Heart left ventricle (tissue), 16 donors: ENCODE results near the gene SMCR8. TPM values are rescaled to one million over a fixed set of nuclear protein-coding genes. Genes with fewer than 3 reads are reported as not detected.
"Not testable (repeated sequence)": the region's sequence is repeated elsewhere in the genome, so short reads cannot be mapped to it uniquely, and the experiment has no call there.

ENCODE experiments used
- ATAC-seq, 4 donors: fragments of 200-7000 bp; cut with Tn5 transposase; one replicate each; pipeline ENCODE4 v1.9.1; 2020 to 2022; ENCODE audit warnings: moderate library complexity in 4 of 4, mild to moderate bottlenecking in 3 of 4, moderate number of reproducible peaks in 1 of 4
- DNase-seq, 5 donors: peaks; one replicate each; pipeline ENCODE4 v3.0.0-alpha.2; 2020
- H3K27ac ChIP-seq, 12 donors: fragments of 200-600 bp; sonication (generic) in 4 of 12; one replicate each; pipeline versions ENCODE4 v1.5.0 to v1.8.0; 2016 to 2022; ENCODE audit warnings: mild to moderate bottlenecking in 2 of 12
- H3K27me3 ChIP-seq, 9 donors: fragments of 200-600 bp; sonication (generic) in 2 of 9; one replicate each; pipeline versions ENCODE4 v1.5.1 to v1.8.0; 2016 to 2022; ENCODE audit warnings: mild to moderate bottlenecking in 3 of 9
- H3K36me3 ChIP-seq, 9 donors: fragments of 200-600 bp; sonication (generic) in 2 of 9; one replicate each; pipeline versions ENCODE4 v1.5.0 to v1.8.0; 2018 to 2022; ENCODE audit warnings: mild to moderate bottlenecking in 2 of 9
- H3K4me1 ChIP-seq, 12 donors: fragments of 200-600 bp; sonication (generic) in 4 of 12; one replicate each; pipeline versions ENCODE4 v1.5.0 to v1.8.0; 2016 to 2022; ENCODE audit warnings: mild to moderate bottlenecking in 3 of 12
- H3K4me3 ChIP-seq, 12 donors: fragments of 200-600 bp; sonication (generic) in 4 of 12; one replicate each; pipeline versions ENCODE4 v1.5.0 to v1.8.0; 2017 to 2022; ENCODE audit warnings: mild to moderate bottlenecking in 9 of 12, moderate library complexity in 4 of 12
- H3K9me3 ChIP-seq, 12 donors: fragments of 200-600 bp; sonication (generic) in 4 of 12; one replicate each; pipeline versions ENCODE4 v1.5.0 to v1.8.0; 2016 to 2022; ENCODE audit warnings: mild to moderate bottlenecking in 1 of 12
- POLR2A ChIP-seq, 2 donors: fragments of 450-650 bp; IDR thresholded peaks; one replicate each; pipeline ENCODE4 v1.6.1; 2017; ENCODE audit warnings: antibody characterized with exemption in 2 of 2, mild to moderate bottlenecking in 2 of 2, moderate library complexity in 2 of 2
- WGBS, 4 donors: extraction: QIAGEN DNeasy Blood & Tissue Kit in 2 of 4; methylation state at CpG; one replicate each; pipeline versions ENCODE4 v1.1.5 to v1.1.7; 2013 to 2018; 5-methylcytosine and 5-hydroxymethylcytosine counted together
- intact Hi-C, 10 donors: fragments of 100-400 bp; cut with DNase I; formaldehyde crosslinking; loops; one replicate each; pipeline versions ENCODE4 v1.11.1 to v1.14.2; 2022
- polyA plus RNA-seq, 2 donors: library from polyadenylated mRNA; stranded (reverse); fragments of 200-250 nt; gene quantifications; one replicate each; pipeline ENCODE4 v1.2.3, GENCODE V29; 2013
- total RNA-seq, 9 donors: library from RNA; depleted of rRNA in 2 of 9; stranded (reverse); fragments of >200 nt in 2 of 9; fragmentation: NEBNext Ultra II Directional in 3 of 9; extraction: Animal tissue kit (Norgen Biotek cat#: 25700) in 3 of 9; gene quantifications; one replicate each; pipeline versions ENCODE4 v1.1.0 to v1.2.4, GENCODE V29; 2016 to 2023
- TF ChIP-seq, protein P1 (sequence below), 12 donors: fragments of 200-600 bp; sonication (generic) in 4 of 12; IDR thresholded peaks; one replicate each; pipeline versions ENCODE4 v1.5.0 to v1.8.0; 2018 to 2022; ENCODE audit warnings: antibody characterized with exemption in 12 of 12, mild to moderate bottlenecking in 5 of 12
- donor health status: ischemic (EF 13 %, LVEDD 7.1; RV severe dilation, severe dysfunction).
- donor health status: healthy with polysubstance abuse.
- donor health status: DM: no; HTN: yes; CAD: no.
- donor health status: DM: no; HTN: no; CAD: no.
- donor health status: ischemic (EF 25% LVEDD 6.9; RV normal size, moderate dysfunction).
- donor health status: ischemic (EF 25% LVEDD 5.7; RV mildly dilated, moderate dysfunction).
- donor health status: healthy.
- donor health status: DM: yes; HTN: yes; CAD: no.
- donor health status: ischemic (EF 35%, LVEDD 5.7; RV mildly dilated, moderate dysfunction).
- donor health status: nonischemic (EF 11% LVEDD 7.7; RV severe dilation, severe dysfunction).
- donor health status: DM: yes; HTN: yes; CAD: no.
- donor health status: PGD.
- donor health status: ischemic (EF 29% LVEDD 5.4; RV normal size, mild dysfunction).
- donor health status: nonischemic (EF 23%, LVEDD 6.1; RV moderate dilation, normal function).

Gene SMCR8
- total and polyA plus RNA-seq, 11 donors, result 2.9 to 17.6 (median 12.4) TPM

DNA sequence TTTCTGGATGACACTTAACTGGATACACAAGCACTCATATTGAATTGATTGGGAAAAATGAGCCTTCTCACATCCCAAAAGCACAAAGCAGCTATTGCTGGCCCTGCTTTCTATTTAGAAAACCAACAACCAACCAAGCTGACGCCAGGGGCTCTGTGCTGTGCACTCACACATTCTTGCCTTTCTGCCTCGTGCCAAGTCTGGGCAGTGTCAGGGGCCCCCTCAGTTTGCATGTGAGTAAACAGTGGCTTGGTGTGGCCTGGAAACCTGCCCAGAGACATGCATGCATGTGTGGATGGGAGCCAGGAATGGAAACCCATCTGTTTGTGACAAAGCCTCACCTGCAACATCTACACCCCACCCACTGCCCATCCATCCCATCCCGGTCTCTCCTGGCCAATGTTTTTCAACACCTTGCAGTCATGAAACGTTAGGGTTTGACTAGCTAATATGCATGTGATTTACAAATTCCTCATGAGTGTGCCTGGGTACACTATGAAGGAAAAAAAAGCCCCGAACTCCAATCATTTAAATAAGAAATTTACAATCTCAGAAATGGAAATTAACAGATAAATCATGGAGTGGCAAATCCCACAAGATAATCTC, 34.2 kb upstream of the SMCR8 start:
- peaks cover 0 to 8% (median 0%) of the 10 kb centered on the region in 12 donors for H3K4me1 ChIP-seq
- no peak overlapping the region for H3K27ac ChIP-seq
- peaks cover 0 to 100% (median 98%) of the 10 kb centered on the region in 9 donors for H3K36me3 ChIP-seq
- intact Hi-C loops, result no loop called here
- no peak for DNase-seq
- WGBS, 4 donors, result 48 to 62% (median 58%) methylated on average over 5 of the region's 5 CpGs
- TF ChIP-seq POLR2A (IDR thresholded peaks at IDR 0.05), result no peak
- TF ChIP-seq, protein P1, sequence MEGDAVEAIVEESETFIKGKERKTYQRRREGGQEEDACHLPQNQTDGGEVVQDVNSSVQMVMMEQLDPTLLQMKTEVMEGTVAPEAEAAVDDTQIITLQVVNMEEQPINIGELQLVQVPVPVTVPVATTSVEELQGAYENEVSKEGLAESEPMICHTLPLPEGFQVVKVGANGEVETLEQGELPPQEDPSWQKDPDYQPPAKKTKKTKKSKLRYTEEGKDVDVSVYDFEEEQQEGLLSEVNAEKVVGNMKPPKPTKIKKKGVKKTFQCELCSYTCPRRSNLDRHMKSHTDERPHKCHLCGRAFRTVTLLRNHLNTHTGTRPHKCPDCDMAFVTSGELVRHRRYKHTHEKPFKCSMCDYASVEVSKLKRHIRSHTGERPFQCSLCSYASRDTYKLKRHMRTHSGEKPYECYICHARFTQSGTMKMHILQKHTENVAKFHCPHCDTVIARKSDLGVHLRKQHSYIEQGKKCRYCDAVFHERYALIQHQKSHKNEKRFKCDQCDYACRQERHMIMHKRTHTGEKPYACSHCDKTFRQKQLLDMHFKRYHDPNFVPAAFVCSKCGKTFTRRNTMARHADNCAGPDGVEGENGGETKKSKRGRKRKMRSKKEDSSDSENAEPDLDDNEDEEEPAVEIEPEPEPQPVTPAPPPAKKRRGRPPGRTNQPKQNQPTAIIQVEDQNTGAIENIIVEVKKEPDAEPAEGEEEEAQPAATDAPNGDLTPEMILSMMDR (IDR thresholded peaks at IDR 0.05), result no peak
- no peak overlapping the region for H3K4me3 ChIP-seq
- peak in 1 of 4 donors; percentile 38 for ATAC-seq
- H3K9me3 ChIP-seq, result no peaks in the 10 kb centered on the region
- H3K27me3 ChIP-seq, result no peaks in the 10 kb centered on the region

DNA sequence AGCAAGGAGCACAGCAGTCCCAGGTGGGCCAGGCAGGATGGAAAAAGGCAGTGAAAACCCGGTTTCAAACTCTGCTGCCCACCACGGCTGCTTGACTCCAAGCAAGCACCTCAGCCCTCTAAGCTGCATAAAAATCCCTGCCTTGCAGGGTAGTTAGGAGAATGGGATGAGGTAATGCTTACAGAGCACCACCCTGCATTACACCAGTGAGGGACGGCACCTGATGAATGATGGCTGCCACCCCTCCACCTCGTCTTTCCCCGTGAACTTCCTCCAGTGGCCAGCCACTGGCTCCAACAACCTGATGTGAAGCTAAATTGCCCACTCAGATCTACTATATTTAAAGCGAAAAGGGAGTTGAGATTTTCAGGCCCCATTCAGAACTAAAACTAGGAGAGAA, 33.3 kb upstream of the SMCR8 start:
- Histone ChIP-seq H3K9me3 (no peaks in the 10 kb centered on the region), H3K27ac (no peak overlapping the region), H3K36me3 (peaks cover 0 to 99% (median 96%) of the 10 kb centered on the region in 9 donors), H3K4me1 (peaks cover 0 to 8% (median 0%) of the 10 kb centered on the region in 12 donors), H3K4me3 (no peak overlapping the region), H3K27me3 (no peaks in the 10 kb centered on the region)
- 90 to 93% (median 91%) methylated on average over 6 of the region's 6 CpGs for WGBS, 4 donors
- intact Hi-C loops, result no loop called here
- no peak for DNase-seq
- no peak for TF ChIP-seq POLR2A (IDR thresholded peaks at IDR 0.05)
- TF ChIP-seq, protein P1 (IDR thresholded peaks at IDR 0.05), result no peak
- no peak for ATAC-seq

DNA sequence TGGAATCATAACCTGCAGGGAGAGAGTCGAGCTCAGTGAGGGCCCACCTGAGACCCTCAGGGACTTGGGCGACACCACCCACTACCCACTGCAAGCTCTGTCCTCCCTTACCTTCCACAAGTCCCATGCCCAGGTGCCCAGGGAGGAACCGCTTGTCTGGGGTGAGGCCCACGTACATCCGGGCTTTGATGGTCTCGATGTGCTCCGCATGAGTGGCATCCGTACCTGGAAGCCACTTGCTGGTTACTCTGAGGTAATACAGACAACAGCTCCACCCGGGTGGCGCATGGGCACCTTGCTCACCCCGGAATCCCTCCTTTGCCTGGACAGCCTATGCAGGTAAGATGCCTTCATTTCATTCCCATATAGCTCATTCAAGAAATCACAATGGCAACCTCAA, 29.8 kb upstream of the SMCR8 start:
- 94 to 97% (median 96%) methylated on average over 11 of the region's 11 CpGs for WGBS, 4 donors
- TF ChIP-seq POLR2A (IDR thresholded peaks at IDR 0.05), result no peak
- TF ChIP-seq, protein P1 (IDR thresholded peaks at IDR 0.05), result no peak
- intact Hi-C loops, result no loop called here
- DNase-seq (no peak), ATAC-seq (no peak)
- Histone ChIP-seq H3K27me3 (no peaks in the 10 kb centered on the region), H3K9me3 (no peaks in the 10 kb centered on the region), H3K27ac (no peak overlapping the region), H3K36me3 (peaks cover 0 to 99% (median 93%) of the 10 kb centered on the region in 9 donors), H3K4me1 (peaks cover 0 to 6% (median 0%) of the 10 kb centered on the region in 12 donors), H3K4me3 (no peak overlapping the region)

DNA sequence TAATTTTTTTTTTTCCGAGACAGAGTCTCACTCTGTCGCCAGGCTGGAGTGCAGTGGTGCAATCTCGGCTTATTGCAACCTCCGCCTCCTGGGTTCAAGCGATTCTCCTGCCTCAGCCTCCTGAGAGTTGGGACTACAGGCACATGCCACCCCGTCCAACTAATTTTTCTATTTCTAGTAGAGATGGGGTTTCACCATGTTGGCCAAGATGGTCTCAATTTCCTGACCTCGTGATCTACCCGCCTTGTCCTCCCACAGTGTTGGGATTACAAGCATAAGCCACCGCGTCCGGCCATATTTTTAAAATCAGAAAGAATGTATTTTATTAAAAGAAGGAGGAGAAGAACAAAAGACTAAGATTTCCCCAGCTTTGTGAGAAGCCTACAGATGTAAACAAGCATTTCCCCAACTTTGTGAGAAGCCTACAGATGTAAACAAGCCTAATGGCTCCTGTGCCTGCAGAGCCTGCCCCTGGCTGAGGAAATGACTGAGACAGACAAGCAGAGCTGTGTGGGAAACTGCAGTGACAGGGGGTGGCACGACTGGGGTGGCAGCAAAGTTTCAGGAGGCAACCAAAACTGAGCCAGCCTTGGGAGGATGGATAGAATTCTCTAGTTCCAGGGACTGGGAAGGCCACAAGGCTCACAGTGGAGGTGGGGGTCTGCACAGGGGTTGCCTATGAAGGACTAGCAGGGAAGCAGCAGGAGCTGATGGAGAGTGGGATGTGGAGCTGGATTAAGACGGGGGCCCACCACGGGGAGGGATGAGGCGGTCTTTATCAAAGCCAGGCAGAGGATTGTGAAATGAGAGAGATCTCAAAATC, 23.2 kb upstream of the SMCR8 start:
- Histone ChIP-seq H3K27ac (no peak overlapping the region), H3K4me1 (no peaks in the 10 kb centered on the region), H3K36me3 (peaks cover 2 to 87% (median 77%) of the 10 kb centered on the region in 9 donors), H3K27me3 (no peaks in the 10 kb centered on the region), H3K4me3 (no peak overlapping the region), H3K9me3 (no peaks in the 10 kb centered on the region)
- intact Hi-C loops, result loop anchor here in 1 of 10 donors (2.0 kb wide), 1 partner anchor 17 kb away; no protein-coding TSS in a partner anchor
- DNase-seq (no peak), ATAC-seq (no peak)
- WGBS, 4 donors, result 95 to 96% (median 95%) methylated on average over 15 of the region's 15 CpGs
- TF ChIP-seq, protein P1 (IDR thresholded peaks at IDR 0.05), result no peak
- TF ChIP-seq POLR2A (IDR thresholded peaks at IDR 0.05), result no peak

DNA sequence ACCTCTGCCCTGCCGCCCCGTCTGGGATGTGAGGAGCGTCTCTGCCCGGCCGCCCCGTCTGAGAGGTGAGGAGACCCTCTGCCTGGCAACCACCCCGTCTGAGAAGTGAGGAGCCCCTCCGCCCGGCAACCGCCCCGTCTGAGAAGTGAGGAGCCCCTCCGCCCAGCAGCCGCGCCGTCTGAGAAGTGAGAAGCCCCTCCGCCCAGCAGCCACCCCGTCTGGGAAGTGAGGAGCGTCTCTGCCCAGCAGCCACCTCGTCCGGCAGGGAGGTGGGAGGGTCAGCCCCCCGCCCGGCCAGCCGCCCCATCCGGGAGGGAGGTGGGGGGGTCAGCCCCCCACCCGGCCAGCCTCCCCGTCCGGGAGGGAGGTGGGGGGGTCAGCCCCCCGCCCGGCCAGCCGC, 17.0 kb upstream of the SMCR8 start:
- ATAC-seq, H3K4me3 ChIP-seq, H3K27ac ChIP-seq, DNase-seq, H3K27me3 ChIP-seq, intact Hi-C loops, H3K9me3 ChIP-seq: not testable (repeated sequence)
- H3K36me3 ChIP-seq, result peaks cover 0 to 73% (median 62%) of the 10 kb centered on the region in 9 donors
- H3K4me1 ChIP-seq, result peaks cover 0 to 17% (median 0%) of the 10 kb centered on the region in 12 donors
- 93 to 95% methylated on average over 26 to 30 of the region's 30 CpGs; no CpG with 5 or more reads in 2 of the 4 donors for WGBS, 4 donors
